Stimulated activated CD8-positive, alpha-beta memory T cell treated with anti-CD3 and anti-CD28 coated beads, Interleukin-15, amount 100 ng/mL, for 4 hours (primary cell): Measurements from ENCODE around the gene CCDC87.
"Not testable (repeated sequence)": the region's sequence is repeated elsewhere in the genome, so short reads cannot be mapped to it uniquely, and the experiment has no call there.

Experiments
- DNase-seq, 2 donors: peaks; one replicate each; pipeline ENCODE4 v3.0.0-alpha.2; 2020; ENCODE audit warnings: low read depth in 2 of 2

The CCDC87 gene, protein sequence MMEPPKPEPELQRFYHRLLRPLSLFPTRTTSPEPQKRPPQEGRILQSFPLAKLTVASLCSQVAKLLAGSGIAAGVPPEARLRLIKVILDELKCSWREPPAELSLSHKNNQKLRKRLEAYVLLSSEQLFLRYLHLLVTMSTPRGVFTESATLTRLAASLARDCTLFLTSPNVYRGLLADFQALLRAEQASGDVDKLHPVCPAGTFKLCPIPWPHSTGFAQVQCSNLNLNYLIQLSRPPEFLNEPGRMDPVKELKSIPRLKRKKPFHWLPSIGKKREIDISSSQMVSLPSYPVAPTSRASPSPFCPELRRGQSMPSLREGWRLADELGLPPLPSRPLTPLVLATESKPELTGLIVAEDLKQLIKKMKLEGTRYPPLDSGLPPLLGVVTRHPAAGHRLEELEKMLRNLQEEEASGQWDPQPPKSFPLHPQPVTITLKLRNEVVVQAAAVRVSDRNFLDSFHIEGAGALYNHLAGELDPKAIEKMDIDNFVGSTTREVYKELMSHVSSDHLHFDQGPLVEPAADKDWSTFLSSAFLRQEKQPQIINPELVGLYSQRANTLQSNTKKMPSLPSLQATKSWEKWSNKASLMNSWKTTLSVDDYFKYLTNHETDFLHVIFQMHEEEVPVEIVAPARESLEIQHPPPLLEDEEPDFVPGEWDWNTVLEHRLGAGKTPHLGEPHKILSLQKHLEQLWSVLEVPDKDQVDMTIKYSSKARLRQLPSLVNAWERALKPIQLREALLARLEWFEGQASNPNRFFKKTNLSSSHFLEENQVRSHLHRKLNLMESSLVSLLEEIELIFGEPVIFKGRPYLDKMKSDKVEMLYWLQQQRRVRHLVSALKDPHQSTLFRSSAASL

DNA sequence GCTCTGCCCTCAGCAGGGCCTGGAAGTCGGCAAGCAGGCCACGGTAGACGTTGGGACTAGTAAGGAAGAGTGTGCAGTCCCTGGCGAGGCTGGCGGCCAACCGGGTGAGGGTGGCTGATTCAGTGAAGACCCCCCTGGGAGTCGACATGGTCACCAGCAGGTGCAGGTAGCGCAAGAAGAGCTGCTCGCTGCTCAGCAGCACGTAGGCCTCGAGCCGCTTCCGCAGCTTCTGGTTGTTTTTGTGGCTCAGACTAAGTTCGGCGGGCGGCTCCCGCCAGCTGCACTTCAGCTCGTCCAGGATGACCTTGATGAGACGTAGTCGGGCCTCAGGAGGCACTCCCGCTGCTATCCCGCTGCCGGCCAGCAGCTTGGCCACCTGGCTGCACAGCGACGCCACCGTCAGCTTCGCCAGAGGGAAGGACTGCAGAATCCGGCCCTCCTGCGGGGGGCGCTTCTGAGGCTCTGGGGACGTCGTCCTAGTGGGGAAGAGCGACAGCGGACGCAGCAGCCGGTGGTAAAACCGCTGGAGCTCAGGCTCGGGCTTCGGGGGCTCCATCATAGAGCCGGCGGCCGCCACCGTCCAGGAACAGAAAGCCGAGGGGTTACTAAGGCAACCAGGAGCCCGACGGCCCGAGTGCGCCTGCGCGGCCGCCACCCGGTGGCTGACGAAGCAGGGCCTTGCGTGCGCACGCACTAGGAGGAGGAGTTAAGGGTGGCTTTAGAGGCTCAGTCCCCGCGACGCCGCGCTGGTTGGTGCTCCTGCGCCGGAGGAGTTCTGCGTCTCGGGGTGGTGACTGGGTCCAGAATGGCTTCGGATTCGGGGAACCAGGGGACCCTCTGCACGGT lies at the start of gene CCDC87, which contains the start of gene CCS:
Gene CCDC87 (minus strand): TSS at position 607 of the 846 bp plus-strand sequence. CDS start 48 bp downstream, at position 559.
Gene CCS (plus strand): TSS at position 729 of the 846 bp plus-strand sequence. CDS start 77 bp downstream, at position 806.
- DNase-seq = peak; percentile 96

DNA sequence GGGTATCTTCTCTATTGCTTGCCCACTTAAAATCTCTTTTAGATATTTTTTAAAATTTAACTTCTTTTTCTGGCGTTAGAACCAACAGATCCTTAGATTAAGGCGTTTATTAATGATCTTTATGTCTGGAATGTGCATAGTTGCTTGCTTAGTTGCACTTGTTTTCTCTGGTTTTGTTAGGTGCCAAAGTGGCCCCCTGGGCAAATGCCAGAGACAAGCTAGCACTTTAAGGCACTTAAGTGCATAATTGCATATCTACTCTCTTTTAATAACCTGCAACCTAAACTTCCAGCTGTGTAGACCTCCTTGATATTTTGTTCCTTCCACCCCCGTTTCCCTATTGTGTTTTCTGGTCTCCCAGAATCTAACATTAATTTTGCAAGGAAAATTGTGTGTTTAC lies 49.0 kb upstream of the CCDC87 start:
- no peak for DNase-seq

DNA sequence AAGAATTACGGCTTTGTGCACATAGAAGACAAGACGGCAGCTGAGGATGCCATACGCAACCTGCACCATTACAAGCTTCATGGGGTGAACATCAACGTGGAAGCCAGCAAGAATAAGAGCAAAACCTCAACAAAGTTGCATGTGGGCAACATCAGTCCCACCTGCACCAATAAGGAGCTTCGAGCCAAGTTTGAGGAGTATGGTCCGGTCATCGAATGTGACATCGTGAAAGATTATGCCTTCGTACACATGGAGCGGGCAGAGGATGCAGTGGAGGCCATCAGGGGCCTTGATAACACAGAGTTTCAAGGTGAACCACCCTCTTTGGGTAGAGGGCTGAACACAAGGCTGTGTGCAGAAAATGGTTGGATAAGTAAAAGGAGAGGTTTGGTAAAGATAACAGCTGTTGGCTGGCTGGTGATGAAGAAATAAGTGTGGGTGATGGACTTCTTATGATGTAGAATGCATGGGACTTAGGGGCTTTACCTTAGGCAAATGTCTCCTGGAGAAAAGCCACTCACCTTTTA lies 47.0 kb upstream of the CCDC87 start:
- DNase-seq = not testable (repeated sequence)

DNA sequence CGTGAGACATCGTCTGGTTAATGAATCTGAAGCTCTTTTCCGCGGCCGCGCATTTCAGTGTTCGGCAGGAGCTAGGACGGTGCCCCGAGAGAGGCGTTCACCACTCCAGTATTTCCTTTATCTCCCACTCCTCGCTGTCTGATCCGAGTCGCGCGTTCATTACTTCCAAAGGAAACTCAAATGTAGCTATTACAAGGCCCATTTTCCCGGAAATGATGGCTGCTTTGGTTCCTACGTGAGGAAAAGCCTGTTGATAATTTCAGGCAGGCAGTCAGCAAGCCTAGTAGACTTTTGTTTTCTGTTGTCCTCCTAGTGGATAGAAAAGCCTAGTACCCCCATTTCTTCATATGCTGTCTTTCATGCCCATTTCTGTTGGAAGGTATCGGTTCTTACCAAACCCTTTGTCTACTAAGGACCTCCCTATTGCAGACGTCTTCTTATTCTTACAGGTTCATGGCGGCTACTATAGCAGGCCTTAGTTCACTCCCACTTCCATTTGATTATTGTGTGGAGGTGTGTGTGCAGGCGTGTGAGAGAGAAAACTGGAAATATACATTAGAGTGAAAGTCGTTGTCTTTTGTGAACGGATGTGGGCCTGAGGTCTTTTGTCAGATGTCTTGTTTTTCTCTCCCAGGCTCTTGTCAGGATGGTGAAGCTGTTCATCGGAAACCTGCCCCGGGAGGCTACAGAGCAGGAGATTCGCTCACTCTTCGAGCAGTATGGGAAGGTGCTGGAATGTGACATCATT lies 46.4 kb upstream of the CCDC87 start:
- DNase-seq = no peak

DNA sequence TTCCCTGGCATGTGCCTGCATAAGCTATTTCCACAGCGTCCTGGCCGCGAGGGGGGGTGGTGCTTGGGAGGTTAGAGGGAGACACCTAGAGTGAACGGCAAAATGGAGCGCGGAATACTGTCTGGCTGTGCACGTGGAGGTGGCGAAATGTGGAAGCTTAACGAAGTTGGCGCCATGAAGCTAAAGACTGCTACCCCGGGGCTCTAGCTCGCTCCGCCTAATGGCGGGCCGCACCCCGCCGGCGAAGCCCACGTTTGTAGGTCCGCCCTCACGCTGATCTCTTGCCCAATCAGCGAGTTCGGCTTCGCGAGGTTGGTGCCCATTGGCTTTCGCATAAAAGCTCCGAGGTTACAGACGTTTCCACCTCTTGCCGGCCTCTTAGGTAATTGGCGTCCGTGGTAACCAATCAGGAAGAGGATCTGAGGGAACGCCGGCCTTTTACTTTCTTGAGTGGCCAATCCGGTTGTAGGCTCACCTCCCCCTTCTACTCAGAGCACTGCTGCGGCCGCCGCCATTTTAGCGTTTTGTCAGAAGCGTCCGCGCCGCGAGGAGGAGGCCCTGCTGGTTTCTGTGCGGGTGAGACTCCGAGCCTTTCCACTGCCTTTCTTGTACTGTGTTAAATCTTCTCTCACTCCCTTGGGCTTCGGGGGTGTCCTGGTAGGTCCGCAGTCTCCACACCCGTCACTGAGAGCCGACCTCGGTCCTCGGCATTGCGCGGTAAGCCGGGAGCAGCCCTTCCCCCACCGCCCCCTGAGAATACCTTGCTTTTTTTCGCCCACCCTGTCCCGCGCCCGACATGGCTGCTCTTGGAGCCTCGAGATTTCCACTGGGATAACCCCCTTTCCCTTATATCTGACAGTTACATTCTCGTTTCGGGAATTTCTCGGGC lies 45.6 kb upstream of the CCDC87 start, which contains the start of gene RBM4:
Gene RBM4 (plus strand): TSS at position 527 of the 889 bp plus-strand sequence. CDS start 1,009 bp downstream, outside the sequence.
- DNase-seq = peak; percentile 83 to 96

DNA sequence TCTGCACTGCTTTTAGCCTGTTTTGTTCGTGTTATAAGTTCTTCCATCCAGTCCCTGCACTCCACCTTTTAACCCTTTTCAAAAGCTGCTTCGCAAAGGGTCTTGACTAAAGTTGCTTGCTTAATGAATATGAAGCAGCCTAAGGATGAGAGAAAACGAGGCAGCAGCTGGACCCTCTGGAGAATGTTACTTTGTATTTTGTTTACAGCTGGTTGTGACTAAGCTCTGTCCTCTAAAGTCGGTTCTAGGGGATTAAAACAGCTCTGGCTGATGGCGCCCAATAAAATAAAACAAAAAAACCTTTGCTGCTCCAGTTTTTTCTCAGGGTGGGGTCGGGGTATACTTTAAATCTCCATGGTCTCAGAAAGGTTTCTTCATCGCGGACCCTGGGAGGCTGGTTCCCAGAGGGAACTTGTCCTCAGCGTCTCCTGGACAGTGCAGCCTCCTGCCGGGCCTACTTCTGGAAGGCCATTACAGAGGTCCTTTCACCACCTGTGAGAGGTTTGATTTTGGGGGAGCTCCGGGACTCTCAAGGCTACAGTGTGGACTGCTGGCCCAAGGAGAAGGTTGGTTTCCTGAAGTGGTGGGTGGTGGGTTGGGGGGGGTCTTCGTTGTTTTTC lies 44.8 kb upstream of the CCDC87 start:
- DNase-seq = no peak

DNA sequence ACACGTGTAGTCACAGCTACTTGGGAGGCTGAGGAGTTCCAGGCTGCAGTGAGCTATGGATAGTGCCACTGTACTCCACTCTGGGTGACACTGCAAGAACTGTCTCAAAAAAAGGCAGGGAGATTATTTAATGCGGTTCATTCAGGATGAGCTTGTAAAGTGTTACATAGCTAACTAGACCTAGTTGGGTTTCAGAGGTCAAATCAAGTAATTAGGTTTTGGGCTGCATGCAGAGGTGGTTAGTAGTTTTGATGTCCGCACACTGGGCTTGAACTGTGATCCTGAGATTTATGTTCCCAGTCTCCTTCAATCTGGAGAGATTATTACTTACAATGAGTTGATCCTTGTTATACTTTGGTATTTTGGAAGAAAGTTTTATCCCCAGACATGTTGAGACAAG lies 43.5 kb upstream of the CCDC87 start:
- no peak for DNase-seq

DNA sequence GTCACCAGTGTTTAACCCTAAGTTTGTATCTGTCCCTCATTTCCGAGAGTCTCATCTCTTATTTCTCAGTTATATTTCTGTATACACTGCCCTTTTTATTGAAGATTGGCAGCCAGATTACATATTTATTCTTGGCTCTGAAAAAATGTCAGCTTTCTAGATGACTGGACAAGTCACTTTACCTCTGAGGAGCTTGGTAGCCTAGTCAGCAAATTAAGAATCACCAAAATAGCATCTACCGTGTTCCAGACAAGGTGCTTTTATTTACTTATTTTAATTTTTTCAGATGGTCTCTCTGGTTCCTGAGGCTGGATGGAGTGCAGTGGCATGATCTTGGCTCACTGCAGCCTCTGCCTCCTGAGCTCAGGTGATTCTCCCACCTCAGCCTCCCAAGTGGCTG lies 40.1 kb upstream of the CCDC87 start:
- DNase-seq = no peak

DNA sequence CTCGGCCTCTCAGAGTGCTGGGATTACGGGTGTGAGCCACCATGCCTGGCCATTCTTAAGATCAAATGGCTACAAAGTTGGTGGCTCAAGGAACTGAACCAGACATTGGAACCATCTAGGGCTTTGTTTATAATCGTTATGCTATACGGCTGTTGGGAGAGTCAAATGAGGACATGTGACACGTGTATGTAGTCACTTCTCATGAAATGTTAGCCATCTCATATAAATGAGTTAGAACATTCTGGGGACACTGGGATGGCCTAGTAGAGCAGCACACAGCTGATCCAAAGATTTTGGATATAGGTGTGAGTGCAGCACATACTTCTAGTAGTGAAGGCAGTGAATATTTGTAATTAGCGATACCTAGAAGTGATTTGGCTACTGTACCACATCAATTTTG lies 39.0 kb upstream of the CCDC87 start:
- DNase-seq = no peak

DNA sequence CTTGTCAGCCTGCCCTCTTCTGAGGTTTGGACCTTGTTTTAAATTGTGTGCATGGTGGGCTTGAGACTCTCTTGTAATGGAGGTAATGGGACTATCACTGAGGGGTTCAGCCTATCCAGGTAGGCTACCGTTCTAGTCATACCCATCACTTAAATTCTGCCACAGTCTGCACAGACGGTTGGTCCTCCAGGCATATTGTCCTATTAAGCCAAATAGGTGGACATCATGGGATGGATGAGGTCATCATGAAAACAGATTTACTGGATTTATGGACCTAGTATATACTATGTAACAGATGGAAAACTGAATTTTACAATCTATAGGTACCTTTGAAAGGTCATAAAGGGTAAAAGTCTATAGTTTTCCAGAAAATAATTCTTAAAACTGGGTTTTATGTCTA lies 36.5 kb upstream of the CCDC87 start:
- DNase-seq = no peak

DNA sequence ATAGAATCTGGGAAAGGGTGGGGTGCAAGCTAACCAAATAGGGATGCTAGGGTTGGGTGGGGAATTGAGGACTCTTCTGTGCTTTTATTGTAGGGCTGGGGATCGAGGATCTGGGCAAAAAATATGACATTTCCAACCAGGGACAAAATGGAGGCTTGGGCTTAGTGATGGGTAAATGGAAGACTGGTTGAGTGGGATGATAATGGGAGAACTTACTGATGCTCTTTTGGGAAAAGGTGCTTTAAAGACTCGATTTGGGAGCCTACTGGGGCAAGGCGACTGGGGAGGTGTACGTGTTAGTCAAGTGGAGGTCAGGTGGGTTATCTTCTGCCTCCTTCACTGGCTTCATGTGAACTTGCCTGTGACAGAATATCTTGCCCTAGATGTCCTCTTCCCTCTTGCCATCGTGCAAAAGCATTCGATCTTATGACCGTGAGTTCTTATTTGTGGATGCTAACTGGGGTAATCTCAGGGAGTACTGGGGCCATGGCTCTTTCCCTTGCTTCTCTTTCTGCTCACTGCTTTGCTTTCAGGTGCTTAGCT lies 35.3 kb upstream of the CCDC87 start:
- no peak for DNase-seq

DNA sequence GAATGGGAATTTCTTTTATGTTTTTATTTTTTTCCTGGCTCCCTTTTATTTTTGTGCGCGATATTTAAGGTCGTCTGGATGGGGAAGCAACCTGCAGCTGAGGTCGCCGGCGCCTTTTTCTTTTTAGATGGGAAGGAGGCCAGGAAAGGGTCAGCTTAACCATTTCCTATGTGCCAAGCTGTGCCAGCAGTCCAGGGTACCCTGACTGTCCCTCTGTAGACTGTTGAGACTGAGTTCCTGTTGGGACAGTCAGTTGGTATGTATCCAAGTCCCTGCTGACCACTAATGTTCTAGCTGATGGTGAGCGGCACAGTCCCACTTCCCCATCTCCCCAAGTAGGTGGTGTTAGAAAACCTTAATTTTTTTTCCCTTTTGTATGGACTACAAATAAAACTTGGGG lies 34.1 kb upstream of the CCDC87 start:
- DNase-seq = no peak

DNA sequence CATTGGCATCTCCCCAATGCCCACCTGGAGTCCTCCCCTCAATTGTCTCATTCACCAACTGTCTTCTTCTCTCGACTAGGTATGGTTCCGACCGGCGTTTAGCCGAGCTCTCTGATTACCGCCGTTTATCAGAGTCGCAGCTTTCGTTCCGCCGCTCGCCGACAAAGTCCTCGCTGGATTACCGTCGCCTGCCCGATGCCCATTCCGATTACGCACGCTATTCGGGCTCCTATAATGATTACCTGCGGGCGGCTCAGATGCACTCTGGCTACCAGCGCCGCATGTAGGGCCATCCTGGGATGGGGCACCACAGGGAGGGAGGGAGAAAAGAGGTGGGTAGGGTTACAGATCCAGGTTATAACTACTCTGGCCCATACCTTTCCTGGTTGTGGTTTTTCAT lies 33.5 kb upstream of the CCDC87 start:
- no peak for DNase-seq

DNA sequence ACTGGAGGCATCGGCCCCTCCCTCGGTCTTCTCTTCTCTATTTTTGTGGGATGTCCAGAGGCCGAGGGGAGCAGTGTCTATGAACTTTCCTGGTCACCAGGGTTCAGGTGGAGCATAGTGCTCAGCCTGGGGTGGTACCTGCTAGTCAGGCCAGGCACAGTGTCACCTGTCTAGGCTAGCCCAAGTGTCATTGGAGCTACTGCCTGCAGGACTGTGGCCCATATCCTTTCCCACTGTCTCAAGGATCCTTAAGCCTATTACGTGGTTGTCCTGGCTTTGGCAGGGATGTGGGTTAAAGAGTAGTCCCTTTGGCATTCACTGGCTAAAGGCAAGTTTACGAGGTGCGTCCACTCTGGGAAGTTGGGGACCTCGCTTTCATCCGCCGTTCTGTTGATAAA lies 32.9 kb upstream of the CCDC87 start:
- no peak for DNase-seq

DNA sequence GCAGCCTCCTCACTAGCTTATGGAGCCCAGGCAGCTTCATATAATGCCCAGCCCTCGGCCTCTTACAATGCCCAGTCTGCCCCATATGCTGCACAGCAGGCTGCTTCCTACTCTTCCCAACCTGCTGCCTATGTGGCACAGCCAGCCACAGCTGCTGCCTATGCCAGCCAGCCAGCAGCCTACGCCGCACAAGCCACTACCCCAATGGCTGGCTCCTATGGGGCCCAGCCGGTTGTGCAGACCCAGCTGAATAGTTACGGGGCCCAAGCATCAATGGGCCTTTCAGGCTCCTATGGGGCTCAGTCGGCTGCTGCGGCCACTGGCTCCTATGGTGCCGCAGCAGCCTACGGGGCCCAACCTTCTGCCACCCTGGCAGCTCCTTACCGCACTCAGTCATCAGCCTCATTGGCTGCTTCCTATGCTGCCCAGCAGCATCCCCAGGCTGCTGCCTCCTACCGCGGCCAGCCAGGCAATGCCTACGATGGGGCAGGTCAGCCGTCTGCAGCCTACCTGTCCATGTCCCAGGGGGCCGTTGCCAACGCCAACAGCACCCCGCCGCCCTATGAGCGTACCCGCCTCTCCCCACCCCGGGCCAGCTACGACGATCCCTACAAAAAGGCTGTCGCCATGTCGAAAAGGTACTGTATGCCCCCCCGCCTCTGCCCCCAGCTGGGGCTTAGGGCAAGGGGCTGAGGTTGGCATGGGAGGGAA lies 32.3 kb upstream of the CCDC87 start:
- no peak for DNase-seq

DNA sequence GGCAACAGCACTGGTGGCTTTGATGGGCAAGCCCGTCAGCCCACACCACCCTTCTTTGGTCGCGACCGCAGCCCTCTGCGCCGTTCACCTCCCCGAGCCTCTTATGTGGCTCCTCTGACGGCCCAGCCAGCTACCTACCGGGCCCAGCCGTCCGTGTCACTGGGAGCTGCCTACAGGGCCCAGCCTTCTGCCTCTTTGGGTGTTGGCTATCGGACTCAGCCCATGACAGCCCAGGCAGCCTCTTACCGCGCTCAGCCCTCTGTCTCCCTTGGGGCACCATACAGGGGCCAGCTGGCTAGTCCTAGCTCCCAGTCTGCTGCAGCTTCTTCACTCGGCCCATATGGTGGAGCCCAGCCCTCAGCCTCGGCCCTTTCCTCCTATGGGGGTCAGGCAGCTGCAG lies 31.6 kb upstream of the CCDC87 start:
- DNase-seq = no peak

DNA sequence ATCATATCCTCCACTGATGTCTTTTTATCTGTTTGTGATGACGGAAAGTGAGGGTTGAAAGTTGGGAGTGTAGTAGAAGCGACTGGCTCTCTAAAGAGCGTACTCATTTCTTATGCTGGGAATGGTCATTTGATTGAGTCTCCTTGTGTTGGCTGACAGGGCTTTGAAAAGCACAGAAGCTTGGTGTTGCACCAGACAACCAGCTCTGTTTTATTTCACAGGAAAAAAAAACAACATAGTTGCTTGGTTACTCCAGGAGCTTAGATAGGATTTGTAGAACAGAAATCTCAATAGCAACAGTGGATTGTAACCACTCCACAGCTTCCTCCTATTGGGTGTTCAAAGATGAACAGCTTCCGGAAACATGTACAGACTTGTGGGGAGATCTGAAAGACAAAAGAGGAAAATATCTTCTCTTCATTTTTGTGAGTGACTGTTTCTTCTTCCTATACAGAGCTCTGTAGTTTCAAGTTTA lies 26.3 kb upstream of the CCDC87 start:
- DNase-seq = no peak

DNA sequence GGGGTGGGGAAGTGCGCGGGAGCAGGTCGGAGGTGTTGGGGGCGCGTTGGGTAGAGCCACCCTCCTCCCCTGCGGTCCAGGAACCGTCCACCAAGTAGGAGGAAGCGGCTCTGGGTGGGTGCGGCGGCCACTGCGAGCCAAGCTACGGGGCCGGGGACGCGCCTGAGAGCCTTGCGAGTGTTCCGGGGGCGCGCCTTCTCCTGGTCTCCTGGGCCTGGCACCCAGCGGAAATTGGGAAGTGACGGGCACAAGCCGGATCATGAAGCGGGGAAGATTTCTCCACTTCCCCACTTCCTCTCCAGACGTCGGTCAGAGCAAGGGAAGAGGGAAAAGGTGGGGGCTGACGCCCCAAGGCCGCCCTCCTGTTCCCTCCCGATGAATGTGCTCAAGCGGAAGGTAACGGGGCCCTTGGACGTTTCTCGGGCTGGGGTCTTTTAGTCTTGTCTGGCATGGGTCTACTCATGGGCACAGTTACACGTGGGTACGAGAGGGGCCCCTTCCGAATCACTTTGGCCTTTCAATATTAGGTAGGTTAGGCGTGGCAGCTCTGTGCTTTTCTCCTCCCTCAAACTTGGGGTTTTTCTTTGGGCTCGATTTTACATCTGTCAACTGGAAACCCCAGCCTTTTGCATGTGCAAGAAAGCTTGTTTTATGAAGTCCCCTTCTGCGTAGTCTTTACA lies 24.4 kb upstream of the CCDC87 start:
- no peak for DNase-seq
